HAP-1 (cell line): ENCODE measurements around the gene ZNF862.
A peak's percentile ranks its signal among the peaks of the same experiment; 100 is the strongest.

Source experiments
- DNase-seq, 2 experiments: peaks; one replicate each; pipeline ENCODE4 v3.0.0-alpha.2; 2016 to 2020; ENCODE audit warnings: low spot score in 2 of 2
- H3K27me3 ChIP-seq: fragments of 250-450 bp; sonication (Bioruptor Pico); 2 replicates; pipeline ENCODE4 v1.5.1; 2020; ENCODE audit warnings: low read depth, mild to moderate bottlenecking, moderate library complexity
- H3K36me3 ChIP-seq: fragments of 250-450 bp; sonication (Bioruptor Pico); replicated peaks from 2 replicates; pipeline ENCODE4 v1.5.1; 2020; ENCODE audit warnings: mild to moderate bottlenecking
- H3K4me1 ChIP-seq: fragments of 250-450 bp; sonication (Bioruptor Pico); 2 replicates; pipeline ENCODE4 v1.5.1; 2020; ENCODE audit warnings: mild to moderate bottlenecking
- H3K4me3 ChIP-seq: fragments of 250-450 bp; sonication (Bioruptor Pico); 2 replicates; pipeline ENCODE4 v1.5.1; 2020; ENCODE audit warnings: mild to moderate bottlenecking, moderate library complexity
- H3K9me3 ChIP-seq: fragments of 250-450 bp; sonication (Bioruptor Pico); 2 replicates; pipeline ENCODE4 v1.5.1; 2020; ENCODE audit warnings: mild to moderate bottlenecking, moderate library complexity
- in situ Hi-C: fragments of 300-500 bp; cut with MboI; formaldehyde crosslinking; loops from 3 replicates; pipeline ENCODE4 v1.14.3; 2020; ENCODE audit warnings: low sequenced_read_pairs, inconsistent platforms, mixed read lengths

The ZNF862 gene

GRCh38 chr7:149873074-149873969, 35.1 kb downstream of the ZNF862 start, which contains the start of gene ATP6V0E2:
TSS of gene ATP6V0E2 (plus strand) at chr7:149873969. CDS start at chr7:149874066, 97 bp downstream.
- Histone ChIP-seq H3K9me3 (no peaks in the 10 kb centered on the region), H3K36me3 (peaks cover 20% of the 10 kb centered on the region), H3K4me1 (peaks cover 15% of the 10 kb centered on the region), H3K27me3 (no peaks in the 10 kb centered on the region), H3K4me3 (peak within 1 kb of the TSS; percentile 76)
- DNase-seq = peak; percentile 94 to 97
- in situ Hi-C loops = no loop called here

- peaks cover 20% of the 10 kb centered on the region for H3K36me3 ChIP-seq
- in situ Hi-C loops = no loop called here
- no peaks in the 10 kb centered on the region for H3K27me3 ChIP-seq
- DNase-seq = no peak
- H3K9me3 ChIP-seq = no peaks in the 10 kb centered on the region
- peaks cover 15% of the 10 kb centered on the region for H3K4me1 ChIP-seq
- H3K4me3 ChIP-seq = peak overlapping the region; percentile 76
Observed at GRCh38 chr7:149873970-149874643, 35.9 kb downstream of the ZNF862 start.

- in situ Hi-C loops = no loop called here
- H3K4me3 ChIP-seq = peak overlapping the region; percentile 76
Observed at GRCh38 chr7:149874644-149875028, 36.5 kb downstream of the ZNF862 start.

DNA sequence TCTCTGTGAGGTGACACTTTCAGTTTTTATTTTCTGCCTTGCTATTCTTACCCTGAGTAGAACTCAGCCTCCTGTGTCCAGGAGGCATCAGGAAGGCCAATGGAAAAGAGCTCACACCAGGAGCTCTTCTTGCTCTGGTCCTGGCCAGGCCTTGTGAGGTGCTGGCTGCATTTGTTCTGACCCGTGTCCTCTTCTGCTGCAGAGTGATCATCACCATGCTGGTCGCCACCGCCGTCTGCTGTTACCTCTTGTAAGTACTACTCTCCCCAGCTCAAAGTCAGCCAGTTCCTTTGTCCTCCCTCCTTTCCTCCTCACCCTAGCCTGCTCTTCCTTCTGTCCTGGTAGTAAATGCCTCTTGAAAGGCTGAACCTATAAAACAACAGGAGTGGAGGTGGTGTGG, 37.2 kb downstream of the ZNF862 start:
- no peak for DNase-seq
- H3K9me3 ChIP-seq = no peaks in the 10 kb centered on the region
- H3K36me3 ChIP-seq = peaks cover 13% of the 10 kb centered on the region; the same call in 1 of the 2 replicates
- peaks cover 15% of the 10 kb centered on the region for H3K4me1 ChIP-seq
- H3K27me3 ChIP-seq = no peaks in the 10 kb centered on the region
- H3K4me3 ChIP-seq = no peak overlapping the region
- in situ Hi-C loops = no loop called here

More at GRCh38 chr7:149874644-149875028, 36.5 kb downstream of the ZNF862 start:
- H3K9me3 ChIP-seq = no peaks in the 10 kb centered on the region
- no peak for DNase-seq
- H3K27me3 ChIP-seq = no peaks in the 10 kb centered on the region
- peaks cover 15% of the 10 kb centered on the region for H3K4me1 ChIP-seq
- H3K36me3 ChIP-seq = peaks cover 18% of the 10 kb centered on the region

DNA sequence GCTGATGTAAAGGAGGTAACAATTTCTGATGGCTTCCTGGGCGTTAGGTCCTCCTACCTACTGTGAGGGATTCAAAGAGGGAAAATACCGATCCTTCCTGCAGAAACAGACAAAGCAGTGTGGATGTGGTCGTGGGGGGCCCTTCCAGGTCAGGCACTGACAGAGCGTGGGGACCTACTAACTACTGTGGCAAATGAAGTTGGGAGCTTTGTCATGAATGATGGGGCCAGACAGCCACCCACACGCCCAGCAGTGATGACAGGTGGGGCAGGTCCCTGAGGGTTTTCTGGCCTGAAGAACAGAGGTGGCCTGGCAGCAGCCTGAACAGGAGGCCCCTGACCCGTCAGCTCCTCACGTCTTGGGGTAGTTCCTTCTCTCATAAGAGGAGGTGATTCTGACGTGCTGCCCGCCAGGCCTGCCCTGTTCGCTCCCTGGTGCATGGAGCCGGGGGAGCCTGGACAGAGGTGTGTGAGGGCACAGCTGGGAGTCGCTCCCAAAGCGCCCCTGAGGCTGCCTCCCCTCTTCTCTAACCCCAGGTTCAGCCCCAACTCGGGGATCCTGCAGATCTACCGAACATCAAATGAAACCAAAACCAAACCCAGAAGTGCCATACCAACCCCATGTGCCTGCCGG, 39.8 kb downstream of the ZNF862 start:
- Histone ChIP-seq H3K27me3 (no peaks in the 10 kb centered on the region), H3K9me3 (no peaks in the 10 kb centered on the region), H3K36me3 (0 out of 2 replicates have a peak, but pooled peaks cover 6% of the 10 kb centered on the region), H3K4me3 (no peak overlapping the region), H3K4me1 (peaks cover under 1% of the 10 kb centered on the region; the same call in 1 of the 2 replicates)
- in situ Hi-C loops = no loop called here
- no peak for DNase-seq

GRCh38 chr7:149878523-149878921, 40.3 kb downstream of the ZNF862 start:
- in situ Hi-C loops = no loop called here
- DNase-seq = no peak
- Histone ChIP-seq H3K36me3 (0 out of 2 replicates have a peak, but pooled peaks cover 6% of the 10 kb centered on the region), H3K4me1 (no peaks in the 10 kb centered on the region; the same call in 1 of the 2 replicates), H3K9me3 (no peaks in the 10 kb centered on the region), H3K4me3 (no peak overlapping the region), H3K27me3 (no peaks in the 10 kb centered on the region)

GRCh38 chr7:149879271-149879743, 41.1 kb downstream of the ZNF862 start:
- in situ Hi-C loops = no loop called here
- no peaks in the 10 kb centered on the region; the same call in 1 of the 2 replicates for H3K4me1 ChIP-seq
- no peaks in the 10 kb centered on the region for H3K9me3 ChIP-seq
- H3K27me3 ChIP-seq = no peaks in the 10 kb centered on the region
- no peak for DNase-seq
- H3K36me3 ChIP-seq = 0 out of 2 replicates have a peak, but pooled peaks cover 6% of the 10 kb centered on the region
- no peak overlapping the region for H3K4me3 ChIP-seq

GRCh38 chr7:149879766-149880637, 41.8 kb downstream of the ZNF862 start:
- H3K9me3 ChIP-seq = no peaks in the 10 kb centered on the region
- in situ Hi-C loops = no loop called here
- no peak for DNase-seq

GRCh38 chr7:149880638-149881311, 42.6 kb downstream of the ZNF862 start:
- no peaks in the 10 kb centered on the region for H3K27me3 ChIP-seq
- H3K4me3 ChIP-seq = no peak overlapping the region
- in situ Hi-C loops = no loop called here
- no peak for DNase-seq
- H3K9me3 ChIP-seq = no peaks in the 10 kb centered on the region
- H3K4me1 ChIP-seq = no peaks in the 10 kb centered on the region
- H3K36me3 ChIP-seq = 0 out of 2 replicates have a peak, but pooled peaks cover 6% of the 10 kb centered on the region

More at GRCh38 chr7:149879766-149880637, 41.8 kb downstream of the ZNF862 start:
- Histone ChIP-seq H3K27me3 (no peaks in the 10 kb centered on the region), H3K36me3 (0 out of 2 replicates have a peak, but pooled peaks cover 6% of the 10 kb centered on the region), H3K4me1 (no peaks in the 10 kb centered on the region), H3K4me3 (no peak overlapping the region)

DNA sequence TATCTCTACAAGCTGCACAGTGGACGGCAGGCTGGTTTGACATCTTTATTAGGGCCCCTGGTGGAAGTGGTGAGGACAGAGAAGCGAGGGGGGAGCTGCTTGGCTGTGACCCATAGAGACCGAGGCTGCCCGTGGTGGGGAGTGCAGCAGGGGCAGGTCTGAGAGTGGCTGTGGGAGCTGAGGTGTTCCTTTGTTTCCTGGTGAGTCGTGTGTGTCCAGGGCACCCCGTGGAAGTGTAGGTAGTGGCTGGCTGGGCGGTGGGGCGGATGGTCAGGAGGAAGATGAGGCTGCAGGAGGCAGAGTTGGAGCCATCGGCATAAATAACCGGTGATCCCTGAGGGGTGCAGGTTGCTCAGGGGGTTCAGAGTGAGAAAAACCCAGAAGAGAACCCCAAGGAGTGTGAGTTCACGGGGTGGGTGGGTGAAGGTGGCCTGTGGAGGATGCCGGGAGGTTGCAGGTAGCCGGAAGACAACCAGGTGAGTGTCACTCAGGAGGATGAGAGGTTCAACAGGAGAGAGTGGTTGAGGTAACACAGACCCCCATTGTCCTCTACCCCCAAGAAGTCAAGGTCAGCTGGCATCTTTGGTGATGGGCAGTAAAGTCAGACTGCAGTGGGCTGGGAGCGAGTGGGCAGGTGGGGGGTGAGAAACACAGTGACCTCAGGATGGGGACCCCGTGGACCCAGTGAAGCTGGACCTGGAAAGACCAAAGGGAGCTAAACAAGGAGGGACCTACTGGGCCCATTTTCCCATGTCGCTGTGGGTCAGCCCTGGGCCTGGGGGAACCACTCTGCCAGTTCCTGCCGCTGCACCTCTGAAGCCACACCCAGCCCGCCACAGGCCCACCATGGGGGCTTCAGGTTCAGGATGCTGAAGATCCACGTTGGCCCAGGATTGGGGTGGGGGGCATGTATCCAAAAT, 43.4 kb downstream of the ZNF862 start:
- in situ Hi-C loops = no loop called here

DNA sequence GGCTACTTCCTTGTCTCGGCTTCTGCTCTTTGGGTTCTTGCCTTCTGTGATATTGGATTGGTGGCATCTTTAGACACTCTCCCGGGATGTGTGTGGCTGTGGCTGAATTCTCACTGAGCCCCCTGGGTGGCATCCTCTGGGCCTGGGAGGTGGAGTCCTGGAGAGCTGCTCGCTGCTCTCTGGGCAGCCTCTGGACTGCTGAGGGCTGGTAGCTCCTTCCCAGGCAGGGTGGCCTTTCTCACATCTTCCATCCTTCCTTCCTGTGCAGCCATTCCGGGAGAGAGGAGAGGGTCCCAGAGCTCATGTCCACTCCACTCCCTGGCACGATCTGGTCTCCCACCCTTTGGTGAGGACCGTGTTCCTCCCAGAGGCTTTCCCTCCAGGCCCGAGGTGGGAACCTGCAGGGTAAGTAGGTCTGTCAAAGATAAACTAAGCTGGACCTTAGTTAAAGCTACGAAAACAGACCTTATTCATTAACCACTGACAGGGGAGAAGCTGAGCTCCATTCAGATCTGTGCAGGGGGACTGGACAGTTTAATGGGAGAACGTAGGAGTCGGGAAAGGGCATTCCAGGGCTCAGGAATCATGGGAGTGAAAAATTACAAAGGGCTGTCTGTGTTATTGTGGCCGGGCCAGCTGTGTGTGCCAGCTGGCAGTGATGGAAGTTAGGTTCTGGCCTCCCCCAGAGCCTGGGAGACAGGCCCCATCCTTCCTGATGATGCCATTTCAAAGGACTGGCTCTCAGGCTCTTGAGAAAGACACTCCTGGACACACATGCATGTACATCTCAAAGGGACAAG, 44.3 kb downstream of the ZNF862 start:
- H3K36me3 ChIP-seq = no peaks in the 10 kb centered on the region
- no peak overlapping the region for H3K4me3 ChIP-seq
- no peaks in the 10 kb centered on the region for H3K4me1 ChIP-seq
- in situ Hi-C loops = no loop called here
- DNase-seq = no peak
- H3K27me3 ChIP-seq = no peaks in the 10 kb centered on the region
- no peaks in the 10 kb centered on the region for H3K9me3 ChIP-seq

More for the DNA sequence above, 43.4 kb downstream of the ZNF862 start:
- Histone ChIP-seq H3K4me3 (no peak overlapping the region), H3K27me3 (no peaks in the 10 kb centered on the region), H3K4me1 (no peaks in the 10 kb centered on the region), H3K9me3 (no peaks in the 10 kb centered on the region), H3K36me3 (0 out of 2 replicates have a peak, but pooled peaks cover under 1% of the 10 kb centered on the region)
- no peak for DNase-seq
